HEK293 (cell line): Measurements from ENCODE around the gene CNTN4.

ENCODE experiments used
- MYNN ChIP-seq: fragments of 450-650 bp; formaldehyde crosslinking; IDR thresholded peaks from 2 replicates; pipeline ENCODE4 v1.5.1; 2016; ENCODE audit warnings: missing biosample characterization, missing genetic modification characterization, borderline replicate concordance
- TCF7L2 ChIP-seq: IDR thresholded peaks from 2 replicates; pipeline ENCODE4 v1.6.1; 2011; ENCODE audit warnings: low read depth, mild to moderate bottlenecking, inconsistent platforms, low read length, moderate library complexity, borderline replicate concordance
- ZBTB7A ChIP-seq: fragments of 450-650 bp; formaldehyde crosslinking; IDR thresholded peaks from 2 replicates; pipeline ENCODE4 v1.5.1; 2016; ENCODE audit warnings: low read depth, missing biosample characterization, missing genetic modification characterization
- ZNF174 ChIP-seq: fragments of 450-650 bp; formaldehyde crosslinking; IDR thresholded peaks from 2 replicates; pipeline ENCODE4 v1.5.0; 2017; ENCODE audit warnings: missing biosample characterization, mild to moderate bottlenecking, missing genetic modification characterization
- ZNF292 ChIP-seq: fragments of 450-650 bp; formaldehyde crosslinking; IDR thresholded peaks from 2 replicates; pipeline ENCODE4 v1.5.1; 2016; ENCODE audit warnings: low read depth, missing biosample characterization, missing genetic modification characterization, borderline replicate concordance
- ZNF654 ChIP-seq: fragments of 450-650 bp; formaldehyde crosslinking; IDR thresholded peaks from 2 replicates; pipeline ENCODE4 v1.5.1; 2016; ENCODE audit warnings: low read depth, missing biosample characterization, missing genetic modification characterization
- ZNF658 ChIP-seq: fragments of 450-650 bp; formaldehyde crosslinking; IDR thresholded peaks from 2 replicates; pipeline ENCODE4; 2016; ENCODE audit warnings: missing biosample characterization, missing genetic modification characterization
- ZNF768 ChIP-seq: fragments of 450-650 bp; formaldehyde crosslinking; IDR thresholded peaks from 2 replicates; pipeline ENCODE4 v1.5.1; 2018; ENCODE audit warnings: missing biosample characterization, mild to moderate bottlenecking, missing genetic modification characterization
- ZSCAN16 ChIP-seq: fragments of 450-650 bp; formaldehyde crosslinking; IDR thresholded peaks from 2 replicates; pipeline ENCODE4 v1.5.1; 2016; ENCODE audit warnings: missing biosample characterization, missing genetic modification characterization
- TF ChIP-seq, protein P1 (sequence below): fragments of 450-650 bp; formaldehyde crosslinking; IDR thresholded peaks from 2 replicates; pipeline ENCODE4 v1.5.1; 2016; ENCODE audit warnings: missing biosample characterization, missing genetic modification characterization
- TF ChIP-seq, protein P2 (sequence below): fragments of 450-650 bp; formaldehyde crosslinking; IDR thresholded peaks from 2 replicates; pipeline ENCODE4 v1.5.1; 2016; ENCODE audit warnings: missing biosample characterization, missing genetic modification characterization, low read depth
- TF ChIP-seq, protein P3 (sequence below): fragments of 450-650 bp; formaldehyde crosslinking; conservative IDR thresholded peaks from 2 replicates; pipeline ENCODE4 v1.5.1; 2016; ENCODE audit warnings: low read depth, missing biosample characterization, missing genetic modification characterization
- TF ChIP-seq, protein P4 (sequence below): IDR thresholded peaks from 2 replicates; pipeline ENCODE4 v1.6.1; 2011; ENCODE audit warnings: mild to moderate bottlenecking, low read depth, low read length, borderline replicate concordance

DNA sequence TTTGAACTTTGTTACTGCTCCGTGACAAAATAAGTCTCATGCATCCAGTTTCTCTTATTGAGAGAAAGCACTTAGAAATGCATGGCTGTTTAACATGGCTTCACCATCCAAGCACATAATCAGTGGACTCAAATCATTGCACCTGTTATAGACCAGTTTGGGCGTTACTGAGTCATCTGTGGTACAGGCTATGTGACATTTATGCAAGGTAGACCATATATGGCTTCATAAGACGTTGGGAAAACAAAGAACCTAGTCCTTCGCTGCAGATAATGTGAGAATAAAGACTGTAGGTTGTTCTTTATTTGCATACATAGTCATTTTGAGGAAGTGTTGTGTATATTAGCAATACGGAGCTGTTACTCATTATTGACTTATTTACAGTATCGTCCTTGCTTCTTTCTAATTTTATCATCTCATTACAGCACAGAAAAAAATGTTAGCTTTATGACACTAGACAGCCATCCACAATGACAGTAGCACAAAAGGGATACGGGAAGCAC is 636.8 kb downstream of the CNTN4 start:
- no peak for TF ChIP-seq MYNN (tag by site-specific recombination)
- TF ChIP-seq, protein P1, sequence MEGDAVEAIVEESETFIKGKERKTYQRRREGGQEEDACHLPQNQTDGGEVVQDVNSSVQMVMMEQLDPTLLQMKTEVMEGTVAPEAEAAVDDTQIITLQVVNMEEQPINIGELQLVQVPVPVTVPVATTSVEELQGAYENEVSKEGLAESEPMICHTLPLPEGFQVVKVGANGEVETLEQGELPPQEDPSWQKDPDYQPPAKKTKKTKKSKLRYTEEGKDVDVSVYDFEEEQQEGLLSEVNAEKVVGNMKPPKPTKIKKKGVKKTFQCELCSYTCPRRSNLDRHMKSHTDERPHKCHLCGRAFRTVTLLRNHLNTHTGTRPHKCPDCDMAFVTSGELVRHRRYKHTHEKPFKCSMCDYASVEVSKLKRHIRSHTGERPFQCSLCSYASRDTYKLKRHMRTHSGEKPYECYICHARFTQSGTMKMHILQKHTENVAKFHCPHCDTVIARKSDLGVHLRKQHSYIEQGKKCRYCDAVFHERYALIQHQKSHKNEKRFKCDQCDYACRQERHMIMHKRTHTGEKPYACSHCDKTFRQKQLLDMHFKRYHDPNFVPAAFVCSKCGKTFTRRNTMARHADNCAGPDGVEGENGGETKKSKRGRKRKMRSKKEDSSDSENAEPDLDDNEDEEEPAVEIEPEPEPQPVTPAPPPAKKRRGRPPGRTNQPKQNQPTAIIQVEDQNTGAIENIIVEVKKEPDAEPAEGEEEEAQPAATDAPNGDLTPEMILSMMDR (tag by site-specific recombination), result no peak
- TF ChIP-seq ZNF174 (tag by site-specific recombination), result no peak
- no peak for TF ChIP-seq TCF7L2
- TF ChIP-seq, protein P2, sequence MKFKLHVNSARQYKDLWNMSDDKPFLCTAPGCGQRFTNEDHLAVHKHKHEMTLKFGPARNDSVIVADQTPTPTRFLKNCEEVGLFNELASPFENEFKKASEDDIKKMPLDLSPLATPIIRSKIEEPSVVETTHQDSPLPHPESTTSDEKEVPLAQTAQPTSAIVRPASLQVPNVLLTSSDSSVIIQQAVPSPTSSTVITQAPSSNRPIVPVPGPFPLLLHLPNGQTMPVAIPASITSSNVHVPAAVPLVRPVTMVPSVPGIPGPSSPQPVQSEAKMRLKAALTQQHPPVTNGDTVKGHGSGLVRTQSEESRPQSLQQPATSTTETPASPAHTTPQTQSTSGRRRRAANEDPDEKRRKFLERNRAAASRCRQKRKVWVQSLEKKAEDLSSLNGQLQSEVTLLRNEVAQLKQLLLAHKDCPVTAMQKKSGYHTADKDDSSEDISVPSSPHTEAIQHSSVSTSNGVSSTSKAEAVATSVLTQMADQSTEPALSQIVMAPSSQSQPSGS, result no peak
- TF ChIP-seq, protein P3, sequence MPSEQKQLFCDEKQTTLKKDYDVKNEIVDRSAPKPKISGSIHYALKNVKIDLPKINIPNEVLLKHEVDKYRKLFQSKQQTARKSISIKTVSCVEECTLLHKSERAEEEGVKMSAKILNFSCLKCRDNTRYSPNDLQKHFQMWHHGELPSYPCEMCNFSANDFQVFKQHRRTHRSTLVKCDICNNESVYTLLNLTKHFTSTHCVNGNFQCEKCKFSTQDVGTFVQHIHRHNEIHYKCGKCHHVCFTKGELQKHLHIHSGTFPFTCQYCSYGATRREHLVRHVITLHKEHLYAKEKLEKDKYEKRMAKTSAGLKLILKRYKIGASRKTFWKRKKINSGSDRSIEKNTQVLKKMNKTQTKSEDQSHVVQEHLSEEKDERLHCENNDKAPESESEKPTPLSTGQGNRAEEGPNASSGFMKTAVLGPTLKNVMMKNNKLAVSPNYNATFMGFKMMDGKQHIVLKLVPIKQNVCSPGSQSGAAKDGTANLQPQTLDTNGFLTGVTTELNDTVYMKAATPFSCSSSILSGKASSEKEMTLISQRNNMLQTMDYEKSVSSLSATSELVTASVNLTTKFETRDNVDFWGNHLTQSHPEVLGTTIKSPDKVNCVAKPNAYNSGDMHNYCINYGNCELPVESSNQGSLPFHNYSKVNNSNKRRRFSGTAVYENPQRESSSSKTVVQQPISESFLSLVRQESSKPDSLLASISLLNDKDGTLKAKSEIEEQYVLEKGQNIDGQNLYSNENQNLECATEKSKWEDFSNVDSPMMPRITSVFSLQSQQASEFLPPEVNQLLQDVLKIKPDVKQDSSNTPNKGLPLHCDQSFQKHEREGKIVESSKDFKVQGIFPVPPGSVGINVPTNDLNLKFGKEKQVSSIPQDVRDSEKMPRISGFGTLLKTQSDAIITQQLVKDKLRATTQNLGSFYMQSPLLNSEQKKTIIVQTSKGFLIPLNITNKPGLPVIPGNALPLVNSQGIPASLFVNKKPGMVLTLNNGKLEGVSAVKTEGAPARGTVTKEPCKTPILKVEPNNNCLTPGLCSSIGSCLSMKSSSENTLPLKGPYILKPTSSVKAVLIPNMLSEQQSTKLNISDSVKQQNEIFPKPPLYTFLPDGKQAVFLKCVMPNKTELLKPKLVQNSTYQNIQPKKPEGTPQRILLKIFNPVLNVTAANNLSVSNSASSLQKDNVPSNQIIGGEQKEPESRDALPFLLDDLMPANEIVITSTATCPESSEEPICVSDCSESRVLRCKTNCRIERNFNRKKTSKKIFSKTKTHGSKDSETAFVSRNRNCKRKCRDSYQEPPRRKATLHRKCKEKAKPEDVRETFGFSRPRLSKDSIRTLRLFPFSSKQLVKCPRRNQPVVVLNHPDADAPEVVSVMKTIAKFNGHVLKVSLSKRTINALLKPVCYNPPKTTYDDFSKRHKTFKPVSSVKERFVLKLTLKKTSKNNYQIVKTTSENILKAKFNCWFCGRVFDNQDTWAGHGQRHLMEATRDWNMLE (tag by site-specific recombination), result no peak
- TF ChIP-seq ZNF658 (tag by site-specific recombination), result no peak
- no peak for TF ChIP-seq ZSCAN16
- no peak for TF ChIP-seq ZNF768 (tag by site-specific recombination)
- no peak for TF ChIP-seq ZBTB7A
- TF ChIP-seq, protein P4, sequence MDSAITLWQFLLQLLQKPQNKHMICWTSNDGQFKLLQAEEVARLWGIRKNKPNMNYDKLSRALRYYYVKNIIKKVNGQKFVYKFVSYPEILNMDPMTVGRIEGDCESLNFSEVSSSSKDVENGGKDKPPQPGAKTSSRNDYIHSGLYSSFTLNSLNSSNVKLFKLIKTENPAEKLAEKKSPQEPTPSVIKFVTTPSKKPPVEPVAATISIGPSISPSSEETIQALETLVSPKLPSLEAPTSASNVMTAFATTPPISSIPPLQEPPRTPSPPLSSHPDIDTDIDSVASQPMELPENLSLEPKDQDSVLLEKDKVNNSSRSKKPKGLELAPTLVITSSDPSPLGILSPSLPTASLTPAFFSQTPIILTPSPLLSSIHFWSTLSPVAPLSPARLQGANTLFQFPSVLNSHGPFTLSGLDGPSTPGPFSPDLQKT, result no peak
- no peak for TF ChIP-seq ZNF654 (tag by site-specific recombination)
- TF ChIP-seq ZNF292 (tag by site-specific recombination), result no peak
